ENCODE data around the gene MIP. TPM values are rescaled to one million over a fixed set of nuclear protein-coding genes. Genes with fewer than 3 reads are reported as not detected.

Gene MIP
- total RNA-seq, 1 experiment from 2014 or later: 0.17 TPM

DNA sequence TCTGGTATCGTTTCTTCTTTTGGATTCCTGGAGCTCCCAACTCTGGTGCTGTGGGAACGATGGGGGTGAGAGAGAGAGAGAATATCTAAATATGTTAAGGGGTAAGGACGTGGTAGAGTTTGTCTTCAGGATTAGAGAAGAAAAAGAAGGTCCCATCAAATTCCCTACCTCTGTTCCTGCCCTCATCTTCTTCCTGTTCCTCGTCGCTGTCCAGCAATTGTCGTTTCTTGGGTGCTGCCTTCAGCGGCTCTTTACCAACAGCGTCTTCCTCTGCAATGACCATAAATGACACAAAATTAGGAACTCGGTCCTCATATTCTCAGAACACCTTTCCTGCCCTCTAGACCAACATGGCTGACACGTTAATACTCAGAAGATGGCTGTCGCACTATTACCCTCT, 36.7 kb downstream of the MIP start:
- no peak for DNase-seq
- no peak overlapping the region for H3K56ac ChIP-seq (ENCODE audit: insufficient read length, low read depth, low read length)
- no CpG with 5 or more reads among the region's 11 CpGs for WGBS (ENCODE audit: extremely low coverage, insufficient read length, low lambda C conversion rate)
- no peak overlapping the region for H4K91ac ChIP-seq (ENCODE audit: insufficient read length, low read depth, low read length)
- Mint-ChIP-seq H3K9me3 (no peaks in the 10 kb centered on the region), H3K36me3 (ENCODE audit: insufficient read depth in 1 of 3, low read depth in 3 of 3) (peaks cover 32 to 74% (median 63%) of the 10 kb centered on the region in 3 experiments; a peak in 6 of 7 replicates), H3K27ac (no peak overlapping the region; a peak in 1 of 7 replicates), H3K4me1 (no peaks in the 10 kb centered on the region), H3K4me3 (no peak overlapping the region), H3K27me3 (ENCODE audit: low read depth) (no peaks in the 10 kb centered on the region)
- H4K5ac ChIP-seq (ENCODE audit: insufficient read length, low read depth, low read length): no peak overlapping the region
- no peak overlapping the region for H3K14ac ChIP-seq (ENCODE audit: insufficient read depth, low read length)
- no peaks in the 10 kb centered on the region for H3K23me2 ChIP-seq (ENCODE audit: insufficient read length, low read depth, low read length, poor library complexity, severe bottlenecking)
- H2AK5ac ChIP-seq (ENCODE audit: insufficient read length, low read length): no peak overlapping the region
- no peak overlapping the region for H2BK15ac ChIP-seq (ENCODE audit: low read depth, low read length)
- H3K9ac ChIP-seq (ENCODE audit: extremely low read depth, insufficient read length, low read length): no peak overlapping the region
- no peak overlapping the region for H3K4me2 ChIP-seq (ENCODE audit: insufficient read depth, insufficient read length, low read length)
- H3K4ac ChIP-seq (ENCODE audit: low read depth, low read length): no peak overlapping the region
- H3K4me1 ChIP-seq (ENCODE audit: insufficient read depth, low read length): no peaks in the 10 kb centered on the region
- H3K79me1 ChIP-seq (ENCODE audit: insufficient read depth, low read depth, low read length, poor library complexity, severe bottlenecking): no peaks in the 10 kb centered on the region
- H3K9me3 ChIP-seq (ENCODE audit: control insufficient read depth, low read depth, low read length): no peaks in the 10 kb centered on the region
- H3K27ac ChIP-seq (ENCODE audit: insufficient read length, low read depth, low read length): no peak overlapping the region
- no peak overlapping the region for H2BK12ac ChIP-seq (ENCODE audit: insufficient read length, low read depth, low read length)
- H2AFZ ChIP-seq (ENCODE audit: low read length): no peak overlapping the region
- H4K8ac ChIP-seq (replicated peaks; ENCODE audit: insufficient read length, low read depth, low read length): no peak overlapping the region
- H4K20me1 ChIP-seq (ENCODE audit: control insufficient read depth, insufficient read depth, insufficient read length): no peaks in the 10 kb centered on the region
- H3K27me3 ChIP-seq (ENCODE audit: insufficient read depth, low read length): no peaks in the 10 kb centered on the region
- TF ChIP-seq, protein P1, sequence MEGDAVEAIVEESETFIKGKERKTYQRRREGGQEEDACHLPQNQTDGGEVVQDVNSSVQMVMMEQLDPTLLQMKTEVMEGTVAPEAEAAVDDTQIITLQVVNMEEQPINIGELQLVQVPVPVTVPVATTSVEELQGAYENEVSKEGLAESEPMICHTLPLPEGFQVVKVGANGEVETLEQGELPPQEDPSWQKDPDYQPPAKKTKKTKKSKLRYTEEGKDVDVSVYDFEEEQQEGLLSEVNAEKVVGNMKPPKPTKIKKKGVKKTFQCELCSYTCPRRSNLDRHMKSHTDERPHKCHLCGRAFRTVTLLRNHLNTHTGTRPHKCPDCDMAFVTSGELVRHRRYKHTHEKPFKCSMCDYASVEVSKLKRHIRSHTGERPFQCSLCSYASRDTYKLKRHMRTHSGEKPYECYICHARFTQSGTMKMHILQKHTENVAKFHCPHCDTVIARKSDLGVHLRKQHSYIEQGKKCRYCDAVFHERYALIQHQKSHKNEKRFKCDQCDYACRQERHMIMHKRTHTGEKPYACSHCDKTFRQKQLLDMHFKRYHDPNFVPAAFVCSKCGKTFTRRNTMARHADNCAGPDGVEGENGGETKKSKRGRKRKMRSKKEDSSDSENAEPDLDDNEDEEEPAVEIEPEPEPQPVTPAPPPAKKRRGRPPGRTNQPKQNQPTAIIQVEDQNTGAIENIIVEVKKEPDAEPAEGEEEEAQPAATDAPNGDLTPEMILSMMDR (conservative IDR thresholded peaks at IDR 0.05): no peak
- no peak overlapping the region for H2BK120ac ChIP-seq (ENCODE audit: low read depth, low read length, poor library complexity, severe bottlenecking)
- H3K18ac ChIP-seq (ENCODE audit: insufficient read length, low read depth, low read length): no peak overlapping the region
- H3T11ph ChIP-seq (ENCODE audit: low read length): no peak overlapping the region
- no peak overlapping the region for H2BK5ac ChIP-seq (ENCODE audit: insufficient read length, low read length)
- no peak overlapping the region for H2BK20ac ChIP-seq (ENCODE audit: low read depth, low read length, poor library complexity, severe bottlenecking)
- no peak overlapping the region for H3K23ac ChIP-seq (ENCODE audit: insufficient read length, low read depth, low read length)
- H3K79me2 ChIP-seq (ENCODE audit: insufficient read depth, low read length): no peaks in the 10 kb centered on the region
